HG03139 (cell line): ENCODE data around the gene UROC1.

Source experiments
- ATAC-seq: cut with Tn5 transposase; IDR thresholded peaks from one replicate; pipeline ENCODE4 v1.9.1; 2021; ENCODE audit not compliant: unreplicated experiment

UROC1 gene

GRCh38 chr3:126496894-126497850, 20.4 kb downstream of the UROC1 start:
- ATAC-seq = no peak

GRCh38 chr3:126495786-126496185, 21.8 kb downstream of the UROC1 start:
- no peak for ATAC-seq

- ATAC-seq = no peak
Observed at GRCh38 chr3:126494970-126495230, 22.7 kb downstream of the UROC1 start.

GRCh38 chr3:126494204-126494969, 23.2 kb downstream of the UROC1 start:
- ATAC-seq = no peak

- no peak for ATAC-seq
Observed at GRCh38 chr3:126493739-126494138, 23.8 kb downstream of the UROC1 start.

- no peak for ATAC-seq
Observed at GRCh38 chr3:126493051-126493450, 24.5 kb downstream of the UROC1 start.

GRCh38 chr3:126491221-126492013, 26.2 kb downstream of the UROC1 start:
- no peak for ATAC-seq

- ATAC-seq = no peak
Observed at GRCh38 chr3:126490619-126491018, 27.0 kb downstream of the UROC1 start.

GRCh38 chr3:126488886-126489569, 28.5 kb downstream of the UROC1 start:
- no peak for ATAC-seq

- no peak for ATAC-seq
Observed at GRCh38 chr3:126488185-126488584, 29.4 kb downstream of the UROC1 start.

- no peak for ATAC-seq
Observed at GRCh38 chr3:126487151-126487771, 30.3 kb downstream of the UROC1 start.

GRCh38 chr3:126486360-126486847, 31.2 kb downstream of the UROC1 start:
- no peak for ATAC-seq

GRCh38 chr3:126485956-126486355, 31.6 kb downstream of the UROC1 start:
- no peak for ATAC-seq

- ATAC-seq = no peak
Observed at GRCh38 chr3:126485176-126485897, 32.2 kb downstream of the UROC1 start.

GRCh38 chr3:126484662-126485061, 32.9 kb downstream of the UROC1 start:
- no peak for ATAC-seq

GRCh38 chr3:126484148-126484547, 33.4 kb downstream of the UROC1 start:
- no peak for ATAC-seq

GRCh38 chr3:126483321-126483761, 34.2 kb downstream of the UROC1 start:
- ATAC-seq = no peak

GRCh38 chr3:126482503-126483255, 34.9 kb downstream of the UROC1 start:
- no peak for ATAC-seq
